PC-3 (cell line): ENCODE measurements around the gene SLIT1. TPM values are rescaled to one million over a fixed set of nuclear protein-coding genes. Genes with fewer than 3 reads are reported as not detected.
A peak's percentile ranks its signal among the peaks of the same experiment; 100 is the strongest.

ENCODE experiments used
- ATAC-seq: fragments of 200-7000 bp; cut with Tn5 transposase; 2 replicates; pipeline ENCODE4 v1.9.1; 2020; ENCODE audit warnings: mild to moderate bottlenecking, moderate library complexity
- BruUV-seq: library from RNA; stranded (reverse); fragments of 400-500 nt; replicated peaks from 2 replicates; lab custom pipeline; 2021; lab: Mats Ljungman, UMichigan
- CTCF ChIA-PET: fragments of 300-600 bp; sonication (Branson Sonifier 250); formaldehyde crosslinking; loops from one replicate; lab custom pipeline; 2022; ENCODE audit warnings: antibody characterized with exemption; lab: Charles Lee
- POLR2A ChIA-PET: fragments of 300-600 bp; sonication (Branson Sonifier 250); formaldehyde crosslinking; loops from one replicate; lab custom pipeline; 2022; ENCODE audit warnings: antibody characterized with exemption; ENCODE audit not compliant: unreplicated experiment; lab: Charles Lee
- DNase-seq: peaks from one replicate; pipeline ENCODE4 v3.0.0-alpha.2; 2015
- H2AFZ ChIP-seq: fragments of 300-600 bp; sonication (generic); 2 replicates; pipeline ENCODE4 v1.6.0; 2016; ENCODE audit warnings: antibody characterized with exemption, low read length
- H3F3A ChIP-seq: fragments of 300-600 bp; sonication (generic); one replicate; pipeline ENCODE4 v1.6.0; 2017; ENCODE audit warnings: antibody characterized with exemption, low read length, control low read depth, mild to moderate bottlenecking; ENCODE audit not compliant: unreplicated experiment
- H3K27ac ChIP-seq: fragments of 300-600 bp; sonication (generic); 2 replicates; pipeline ENCODE4 v1.5.1; 2016; ENCODE audit warnings: mild to moderate bottlenecking, low read length
- H3K27me3 ChIP-seq: fragments of 300-600 bp; sonication (generic); 2 replicates; pipeline ENCODE4 v1.6.1; 2016; ENCODE audit warnings: low read length, mixed read lengths
- H3K36me3 ChIP-seq: fragments of 300-600 bp; sonication (generic); 2 replicates; pipeline ENCODE4 v1.6.1; 2016; ENCODE audit warnings: low read depth, mixed run types, low read length, mixed read lengths
- H3K4me1 ChIP-seq: fragments of 300-600 bp; sonication (generic); 2 replicates; pipeline ENCODE4 v1.5.1; 2016; ENCODE audit warnings: low read length; ENCODE audit not compliant: insufficient read depth
- H3K4me2 ChIP-seq: fragments of 300-600 bp; sonication (generic); 2 replicates; pipeline ENCODE4 v1.6.0; 2016; ENCODE audit warnings: low read length
- H3K4me3 ChIP-seq: fragments of 300-600 bp; sonication (generic); 2 replicates; pipeline ENCODE4 v1.5.1; 2016; ENCODE audit warnings: mild to moderate bottlenecking, low read length, mixed read lengths
- H3K79me2 ChIP-seq: fragments of 300-600 bp; sonication (generic); 2 replicates; pipeline ENCODE4 v1.6.1; 2017; ENCODE audit warnings: low read length, mixed read lengths
- H3K9ac ChIP-seq: fragments of 300-600 bp; sonication (generic); 2 replicates; pipeline ENCODE4 v1.6.0; 2016; ENCODE audit warnings: mild to moderate bottlenecking, low read length
- H3K9me2 ChIP-seq: fragments of 300-600 bp; sonication (generic); replicated peaks from 2 replicates; pipeline ENCODE4 v1.6.1; 2016; ENCODE audit warnings: mixed run types, low read length, mixed read lengths
- H3K9me3 ChIP-seq: fragments of 300-600 bp; sonication (generic); 2 replicates; pipeline ENCODE4 v1.6.1; 2016; ENCODE audit warnings: low read length, mixed read lengths
- H4K20me1 ChIP-seq: fragments of 300-600 bp; sonication (generic); 2 replicates; pipeline ENCODE4 v1.6.1; 2016; ENCODE audit warnings: low read length, mixed read lengths
- CTCF ChIP-seq: fragments of 300-600 bp; sonication (generic); conservative IDR thresholded peaks from 2 replicates; pipeline ENCODE4 v1.5.1; 2017; ENCODE audit warnings: antibody characterized with exemption, low read depth, mild to moderate bottlenecking, low read length
- EZH2 ChIP-seq: fragments of 300-600 bp; sonication (generic); IDR thresholded peaks from one replicate; pipeline ENCODE4 v1.6.1; 2017; ENCODE audit warnings: antibody characterized with exemption, mild to moderate bottlenecking, low read length; ENCODE audit not compliant: unreplicated experiment
- EZH2phosphoT487 ChIP-seq: fragments of 300-600 bp; sonication (generic); IDR thresholded peaks from 2 replicates; pipeline ENCODE4 v1.6.1; 2018; ENCODE audit warnings: mild to moderate bottlenecking, antibody characterized with exemption, low read length, borderline replicate concordance
- intact Hi-C: fragments of 100-400 bp; cut with micrococcal nuclease; formaldehyde crosslinking; loops from 2 replicates; pipeline ENCODE4 v1.9.0; 2023
- total RNA-seq: library from RNA; depleted of rRNA; stranded (reverse); fragments of >200 nt; gene quantifications from 2 replicates; pipeline ENCODE4 v1.2.3, GENCODE V29; 2014

Gene SLIT1
- total RNA-seq, 1 experiment from 2014 or later, result not detected

- intact Hi-C loops, result loop anchor here (2.0 kb wide), 3 partner anchors 44 to 162 kb away; no protein-coding TSS in a partner anchor
- Histone ChIP-seq H3K9me3 (0 out of 2 replicates have a peak, but pooled peaks cover 3% of the 10 kb centered on the region), H3K4me2 (no peak overlapping the region), H3K4me3 (no peak overlapping the region), H3K4me1 (no peaks in the 10 kb centered on the region), H3K27ac (no peak overlapping the region), H3K9me2 (no peaks in the 10 kb centered on the region), H3K9ac (no peak overlapping the region), H2AFZ (no peak overlapping the region), H3K79me2 (no peaks in the 10 kb centered on the region), H3K36me3 (no peaks in the 10 kb centered on the region), H4K20me1 (no peaks in the 10 kb centered on the region), H3K27me3 (0 out of 2 replicates have a peak, but pooled peaks cover 5% of the 10 kb centered on the region), H3F3A (no peaks in the 10 kb centered on the region)
- POLR2A ChIA-PET, result interaction anchor here (0.6 to 0.7 kb wide), 2 partner anchors 28 to 157 kb away, joined by 4 to 6 read pairs; no protein-coding TSS in a partner anchor
- DNase-seq (peak; percentile 79), ATAC-seq (peak; percentile 90)
- no TSS peak for BruUV-seq
- CTCF ChIA-PET, result interaction anchor here (0.6 to 1.7 kb wide), 10 partner anchors 9 to 185 kb away, joined by 3 to 27 read pairs (median 4); no protein-coding TSS in a partner anchor
- TF ChIP-seq CTCF, result peak; percentile 83
- no peak for TF ChIP-seq EZH2phosphoT487
Observed at GRCh38 chr10:97072851-97073665, 112.7 kb downstream of the SLIT1 start.

- Histone ChIP-seq H4K20me1 (no peaks in the 10 kb centered on the region), H3K9me3 (0 out of 2 replicates have a peak, but pooled peaks cover 3% of the 10 kb centered on the region), H3K4me3 (no peak overlapping the region), H3K36me3 (no peaks in the 10 kb centered on the region), H3K27me3 (no peaks in the 10 kb centered on the region), H3K9ac (no peak overlapping the region), H3K9me2 (no peaks in the 10 kb centered on the region), H3F3A (no peaks in the 10 kb centered on the region), H2AFZ (no peak overlapping the region), H3K4me1 (no peaks in the 10 kb centered on the region), H3K4me2 (no peak overlapping the region), H3K27ac (no peak overlapping the region), H3K79me2 (no peaks in the 10 kb centered on the region)
- intact Hi-C loops, result no loop called here
- DNase-seq, result no peak
- ATAC-seq, result no peak
- ChIA-PET POLR2A (no interaction called here), CTCF (no interaction called here)
- no peak for TF ChIP-seq EZH2
- TF ChIP-seq EZH2phosphoT487, result no peak
- BruUV-seq, result no TSS peak
Observed at GRCh38 chr10:97071496-97071895, 114.3 kb downstream of the SLIT1 start.

- H4K20me1 ChIP-seq, result no peaks in the 10 kb centered on the region
- POLR2A ChIA-PET, result no interaction called here
- no peaks in the 10 kb centered on the region for H3K36me3 ChIP-seq
- 0 out of 2 replicates have a peak, but pooled peaks cover 3% of the 10 kb centered on the region for H3K9me3 ChIP-seq
- H3K9ac ChIP-seq, result no peak overlapping the region
- H3F3A ChIP-seq, result no peaks in the 10 kb centered on the region
- intact Hi-C loops, result no loop called here
- no peak overlapping the region for H3K27ac ChIP-seq
- no peak overlapping the region for H3K4me3 ChIP-seq
- TF ChIP-seq EZH2phosphoT487 (no peak), EZH2 (no peak), CTCF (no peak)
- H2AFZ ChIP-seq, result no peak overlapping the region
- DNase-seq (peak; percentile 32), ATAC-seq (peak; percentile 16; the same call in 1 of the 2 replicates)
- CTCF ChIA-PET, result no interaction called here
- no TSS peak for BruUV-seq
- no peaks in the 10 kb centered on the region for H3K9me2 ChIP-seq
- H3K79me2 ChIP-seq, result no peaks in the 10 kb centered on the region
- H3K27me3 ChIP-seq, result no peaks in the 10 kb centered on the region
- H3K4me1 ChIP-seq, result peaks cover 7% of the 10 kb centered on the region; the same call in 1 of the 2 replicates
- no peak overlapping the region for H3K4me2 ChIP-seq
Observed at GRCh38 chr10:97069576-97070362, 116.0 kb downstream of the SLIT1 start.
